ENCODE data around the gene LGALS13.

The LGALS13 gene, protein sequence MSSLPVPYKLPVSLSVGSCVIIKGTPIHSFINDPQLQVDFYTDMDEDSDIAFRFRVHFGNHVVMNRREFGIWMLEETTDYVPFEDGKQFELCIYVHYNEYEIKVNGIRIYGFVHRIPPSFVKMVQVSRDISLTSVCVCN

DNA sequence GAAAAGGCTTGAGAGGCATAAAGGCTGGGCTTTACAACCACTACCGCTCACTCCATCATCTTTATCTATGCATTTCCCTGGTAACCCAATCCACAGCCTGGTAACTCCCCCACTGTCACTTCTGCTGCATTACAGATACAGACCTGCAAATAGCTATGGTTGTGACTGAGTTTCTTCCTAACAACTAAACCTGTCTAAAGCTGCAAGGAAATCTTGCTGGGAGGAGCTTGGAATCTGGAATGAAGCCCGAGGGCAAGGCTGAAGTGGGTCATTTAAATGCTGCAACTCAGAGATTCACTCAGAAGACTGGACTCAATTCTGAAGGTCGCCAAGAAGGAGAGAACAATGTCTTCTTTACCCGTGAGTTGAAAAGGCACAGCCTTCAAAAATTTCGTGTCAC lies at the start of gene LGALS13:
Gene LGALS13, plus strand, starts transcription at position 301 of the 400 bp plus-strand sequence. Its CDS starts 45 bp downstream, at position 346.
- no peak for DNase-seq

GRCh38 chr19:39553082-39553652 lies 49.2 kb upstream of the LGALS13 start:
- no peak for DNase-seq

GRCh38 chr19:39554701-39555311 lies 47.5 kb upstream of the LGALS13 start:
- DNase-seq = no peak

DNA sequence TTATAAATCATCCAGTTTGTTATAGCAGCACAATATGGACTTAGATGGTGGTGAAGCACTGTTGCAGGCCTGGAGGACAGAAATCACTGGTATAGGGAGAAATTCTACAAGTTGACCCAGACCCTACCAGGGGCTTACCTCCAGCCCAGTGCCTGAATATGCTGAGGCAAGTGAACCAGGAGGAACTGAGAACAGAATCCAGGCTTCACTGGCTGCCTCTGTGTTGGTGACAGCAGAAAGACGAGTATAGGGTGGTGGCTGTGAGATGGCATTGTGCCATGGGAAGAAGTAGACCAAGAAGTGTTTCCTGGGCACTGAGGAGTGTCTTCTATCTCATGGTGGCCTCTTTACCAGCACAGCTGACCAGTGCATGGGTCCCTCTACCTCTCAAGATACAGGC lies 46.4 kb upstream of the LGALS13 start:
- no peak for DNase-seq

DNA sequence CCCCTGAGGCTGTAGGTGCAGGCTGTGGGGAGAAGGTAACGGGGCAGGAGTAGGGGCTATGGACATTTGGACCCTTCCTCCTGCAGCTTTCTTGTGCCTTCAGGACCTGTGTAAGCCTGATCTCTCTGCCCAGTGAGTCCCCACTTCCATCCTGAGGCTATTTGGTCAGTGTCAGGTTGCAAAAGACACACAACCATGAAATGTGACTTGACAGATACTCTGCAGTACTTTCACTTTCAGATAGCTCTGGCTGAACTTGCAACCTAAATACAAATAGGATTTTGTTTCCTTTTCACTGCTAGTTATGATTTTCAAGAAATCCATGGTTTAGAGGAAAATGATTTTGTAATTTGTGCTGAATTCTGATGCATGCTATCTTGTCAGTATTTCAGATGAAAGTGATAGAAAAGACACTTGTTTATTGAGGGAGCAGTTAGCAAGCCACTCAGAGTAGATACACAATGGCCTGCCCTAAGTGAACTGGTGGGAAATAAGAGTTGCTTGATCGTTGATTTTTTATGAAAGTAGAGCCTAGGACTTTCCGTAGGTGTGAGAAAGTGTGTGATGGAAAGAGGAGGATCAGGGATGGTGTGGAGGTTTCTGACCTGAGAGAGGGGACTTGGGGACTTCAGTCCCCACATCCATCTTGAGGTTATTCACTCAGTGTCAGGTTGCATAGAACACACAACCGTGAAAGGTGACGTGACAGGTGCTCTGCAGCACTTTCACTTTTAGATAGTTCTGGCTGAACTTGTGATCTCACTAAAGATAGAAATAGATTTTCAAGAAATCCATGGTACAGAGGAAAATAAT lies 44.3 kb upstream of the LGALS13 start:
- no peak for DNase-seq

DNA sequence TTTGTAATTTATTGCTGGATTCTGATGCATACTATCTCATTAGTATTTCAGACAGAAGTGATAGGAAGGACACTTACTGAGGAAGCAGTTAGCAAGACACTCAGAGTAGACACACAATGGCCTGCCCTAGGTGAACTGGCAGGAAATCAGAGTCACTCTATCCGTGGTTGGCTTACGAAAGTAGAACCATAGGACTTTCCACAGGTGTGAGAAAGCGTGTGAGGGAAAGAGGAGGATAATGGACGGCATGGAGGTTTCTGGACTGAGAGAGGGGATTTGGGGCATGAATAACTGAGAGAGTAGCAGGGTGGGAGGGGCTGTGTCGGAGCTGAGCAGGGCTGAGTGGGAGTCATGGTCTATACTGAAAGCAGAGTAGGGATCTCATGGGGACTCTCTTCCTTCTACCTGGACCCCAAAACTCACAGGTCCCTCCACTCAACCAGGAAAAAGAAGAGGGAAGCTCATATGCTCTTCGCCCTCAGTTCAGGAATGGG lies 43.7 kb upstream of the LGALS13 start:
- no peak for DNase-seq

DNA sequence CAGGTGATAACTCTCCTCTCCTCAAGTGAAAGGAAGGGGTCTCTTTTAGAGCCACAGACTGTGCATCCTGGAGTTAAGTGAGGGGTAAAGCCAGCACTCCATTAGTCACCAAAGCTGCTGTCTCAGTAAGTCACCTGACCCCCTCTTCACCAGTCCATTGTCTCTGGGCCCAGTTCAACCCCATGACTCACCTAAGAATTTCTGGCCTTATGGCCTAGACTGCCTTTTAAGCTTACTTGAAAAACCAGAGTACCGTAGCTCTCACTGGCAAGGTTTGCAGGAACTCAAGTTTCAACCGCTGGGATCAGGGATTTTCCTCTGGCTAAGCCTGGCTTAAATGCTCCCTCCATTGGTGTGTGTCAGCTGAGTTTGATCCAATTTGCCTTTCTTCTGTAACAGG lies 38.9 kb upstream of the LGALS13 start:
- DNase-seq = no peak

DNA sequence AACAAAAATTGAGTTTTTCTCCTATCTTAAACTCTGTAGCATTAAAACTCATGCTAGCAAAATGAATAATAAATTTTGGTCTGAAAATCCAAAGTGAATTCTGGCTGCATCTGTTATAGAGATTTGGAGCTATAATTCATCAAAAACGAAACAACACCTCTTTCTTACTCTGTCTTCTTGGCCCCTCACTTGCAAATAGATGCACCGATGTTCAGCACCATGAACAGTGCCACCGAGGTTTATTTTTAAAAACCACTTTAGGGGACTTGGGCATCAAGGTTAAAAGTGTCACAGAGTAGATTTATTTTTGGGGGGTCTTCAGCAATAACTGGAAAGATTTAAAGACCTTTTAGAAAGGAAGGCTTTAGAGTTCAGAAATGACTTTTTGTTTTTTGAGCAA lies 36.3 kb upstream of the LGALS13 start:
- DNase-seq = no peak

GRCh38 chr19:39568604-39569003 lies 33.7 kb upstream of the LGALS13 start:
- no peak for DNase-seq

DNA sequence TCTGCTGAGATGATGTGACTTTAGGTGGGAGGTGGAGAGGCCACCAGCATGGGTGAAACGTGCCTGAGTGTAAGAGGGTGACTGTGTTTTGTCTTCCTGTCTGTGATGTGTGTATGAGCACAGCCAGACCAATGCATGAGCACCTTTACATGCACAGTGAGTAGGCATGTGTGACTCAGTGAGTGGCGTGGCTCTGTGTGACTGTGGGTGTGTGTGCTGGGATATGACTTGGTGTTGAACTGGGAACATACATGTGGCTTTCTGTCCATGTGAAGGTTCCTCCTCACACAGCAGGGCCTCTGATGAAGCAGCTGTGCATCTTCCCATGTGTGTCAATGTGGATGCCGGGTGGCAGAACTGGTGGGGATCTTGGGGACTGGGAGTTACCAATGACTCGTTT lies 19.9 kb upstream of the LGALS13 start:
- DNase-seq = no peak

GRCh38 chr19:39582891-39583625 lies 19.3 kb upstream of the LGALS13 start:
- DNase-seq = no peak

- DNase-seq = no peak
Measured at GRCh38 chr19:39587496-39587895, 14.8 kb upstream of the LGALS13 start.

DNA sequence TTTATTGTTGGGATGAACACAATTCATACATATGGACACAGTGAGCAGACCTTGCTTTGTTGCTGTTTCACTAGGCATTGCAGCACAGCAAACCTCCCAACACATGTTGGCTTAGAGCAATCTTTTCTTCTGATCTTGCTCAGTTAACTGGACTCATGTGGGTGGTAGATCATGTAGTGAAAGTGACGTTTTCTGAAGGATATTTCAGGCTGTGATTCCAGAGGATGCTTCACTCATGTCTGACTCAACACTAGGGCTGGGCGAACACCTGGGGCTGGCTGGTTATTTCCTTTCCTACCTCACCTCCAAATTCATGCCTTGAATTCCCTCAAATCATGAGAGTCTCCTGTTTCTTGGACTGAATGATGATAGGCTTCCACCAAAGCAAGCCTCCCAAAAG lies 14.3 kb upstream of the LGALS13 start:
- no peak for DNase-seq

GRCh38 chr19:39590265-39590664 lies 12.1 kb upstream of the LGALS13 start:
- DNase-seq = no peak

DNA sequence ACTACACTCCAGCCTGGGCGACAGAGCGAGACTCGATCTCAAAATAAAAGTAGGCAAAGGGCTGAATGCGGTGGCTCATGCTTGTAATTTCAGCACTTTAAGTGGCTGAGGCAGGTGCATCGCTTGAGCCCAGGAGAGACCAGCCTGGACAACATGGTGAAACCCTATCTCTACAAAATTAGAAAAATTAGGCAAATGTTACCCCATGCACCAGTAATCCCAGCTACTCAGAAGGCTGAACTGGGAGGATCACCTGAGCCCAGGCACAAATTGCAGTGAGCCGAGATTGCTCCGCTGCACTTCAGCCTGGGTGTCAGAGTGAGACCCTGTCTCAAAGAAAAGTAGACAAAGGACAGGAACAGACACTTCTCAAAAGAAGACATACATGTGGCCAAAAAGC lies 9.9 kb upstream of the LGALS13 start:
- no peak for DNase-seq

- DNase-seq = no peak
Measured at GRCh38 chr19:39595950-39596349, 6.4 kb upstream of the LGALS13 start.

DNA sequence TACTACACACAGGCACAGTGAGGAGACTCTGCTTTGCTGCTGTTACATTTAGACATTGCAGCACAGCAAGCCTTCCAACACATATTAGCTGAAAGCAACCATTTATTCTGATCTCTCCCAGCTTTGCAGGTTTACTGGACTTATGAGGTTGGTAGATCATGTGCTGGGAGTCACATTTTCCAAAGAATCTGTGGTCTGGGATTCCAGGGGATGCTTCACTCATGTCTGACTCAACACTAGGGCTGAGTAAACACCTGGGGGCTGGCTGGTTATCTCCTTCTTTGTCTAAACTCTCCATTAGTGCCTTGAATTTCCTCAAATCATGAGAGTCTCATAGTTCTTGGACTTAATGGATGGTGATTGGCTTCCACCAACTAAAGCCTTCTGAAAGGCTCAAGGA lies 5.4 kb upstream of the LGALS13 start:
- DNase-seq = no peak

- DNase-seq = no peak
Measured at GRCh38 chr19:39599116-39599515, 3.2 kb upstream of the LGALS13 start.

DNA sequence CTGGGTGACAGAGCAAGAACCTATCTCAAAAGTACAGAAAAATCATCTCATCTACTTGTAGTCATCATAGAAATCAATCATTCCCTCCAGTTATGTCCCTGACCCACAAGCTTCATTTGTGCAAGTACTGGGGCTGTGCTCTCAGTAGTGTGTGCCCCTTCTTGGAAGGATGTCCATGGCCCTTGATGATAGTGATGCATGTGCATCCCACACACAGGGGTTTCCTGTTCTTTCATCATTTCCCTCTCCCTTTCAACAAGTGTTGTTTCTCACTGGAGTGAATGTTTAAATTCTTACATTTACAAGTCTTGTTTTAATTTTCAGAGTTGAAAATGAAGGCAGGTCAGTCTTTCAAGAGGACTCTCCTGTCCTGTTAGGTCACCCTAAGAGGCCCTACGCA lies 1.5 kb downstream of the LGALS13 start:
- DNase-seq = no peak

- no peak for DNase-seq
Measured at GRCh38 chr19:39607021-39607420, 4.7 kb downstream of the LGALS13 start.

DNA sequence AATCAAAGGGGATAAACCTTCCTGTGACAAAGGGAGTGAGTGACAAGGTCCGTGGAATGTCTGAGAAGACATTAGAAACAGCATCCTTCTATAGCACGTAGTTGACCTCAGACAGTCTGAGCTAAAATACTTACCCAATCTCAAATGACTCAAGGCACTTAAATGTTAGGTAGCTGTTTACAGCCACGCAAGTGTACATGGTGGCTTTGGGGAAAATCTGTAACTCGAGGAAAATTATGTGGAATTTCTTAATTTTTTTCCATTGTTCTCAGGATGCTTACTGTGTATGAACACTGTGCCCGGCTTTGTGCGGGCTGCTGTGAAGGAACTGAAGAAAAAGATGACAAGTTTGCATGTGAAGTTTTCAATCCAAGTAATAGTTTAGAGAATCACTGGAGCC lies 5.2 kb downstream of the LGALS13 start:
- DNase-seq = no peak

GRCh38 chr19:39613597-39613996 lies 11.3 kb downstream of the LGALS13 start:
- no peak for DNase-seq

DNA sequence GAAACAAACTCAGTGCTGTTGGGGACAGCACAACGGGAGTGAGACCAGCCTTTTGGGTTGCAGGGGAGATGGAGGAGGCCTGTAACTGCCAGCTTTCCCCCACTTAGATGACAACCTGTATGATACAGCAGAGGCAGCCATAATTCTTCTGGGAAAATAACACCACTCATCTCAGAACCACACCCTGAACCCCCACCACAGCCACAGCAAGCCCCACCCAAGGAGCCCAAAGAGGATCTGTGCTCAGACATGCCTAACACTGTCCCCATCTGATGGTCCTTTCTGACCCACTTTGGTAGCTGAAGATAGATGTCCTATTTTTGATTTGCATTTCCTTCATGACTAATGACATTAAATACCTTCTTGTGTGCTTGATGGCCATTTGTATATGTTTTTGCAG lies 15.4 kb downstream of the LGALS13 start:
- no peak for DNase-seq

Data from SIG-M5 (cell line).